NCI-H2196 treated with DMSO at 0.1 percent for 48 hours (cell line): ENCODE data around the gene BCL7B.
"Not testable (repeated sequence)": the region's sequence is repeated elsewhere in the genome, so short reads cannot be mapped to it uniquely, and the experiment has no call there.

Experiments
- DNase-seq: peaks from one replicate; lab custom pipeline; 2025; ENCODE audit not compliant: unreplicated experiment; lab: John Stamatoyannopoulos, UW

Gene BCL7B

DNA sequence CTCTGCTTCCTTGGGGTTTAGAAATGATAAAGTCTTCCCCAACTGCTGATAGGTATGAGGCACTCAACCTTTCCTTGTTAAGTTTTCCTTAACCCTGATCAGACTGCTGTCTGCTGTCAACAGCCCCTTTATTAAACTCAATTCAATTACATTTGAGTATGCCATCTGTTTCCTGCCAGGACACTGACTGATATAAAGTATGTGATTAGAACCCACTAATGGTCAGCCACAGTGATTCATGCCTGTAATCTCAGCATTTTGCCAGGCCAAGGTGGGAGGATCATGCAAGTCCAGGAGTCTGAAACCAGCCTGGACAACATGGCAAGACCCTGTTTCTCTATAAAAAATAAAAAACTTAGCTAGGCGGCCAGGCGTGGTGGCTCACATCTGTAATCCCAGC is 53.5 kb downstream of the BCL7B start:
- DNase-seq: no peak

DNA sequence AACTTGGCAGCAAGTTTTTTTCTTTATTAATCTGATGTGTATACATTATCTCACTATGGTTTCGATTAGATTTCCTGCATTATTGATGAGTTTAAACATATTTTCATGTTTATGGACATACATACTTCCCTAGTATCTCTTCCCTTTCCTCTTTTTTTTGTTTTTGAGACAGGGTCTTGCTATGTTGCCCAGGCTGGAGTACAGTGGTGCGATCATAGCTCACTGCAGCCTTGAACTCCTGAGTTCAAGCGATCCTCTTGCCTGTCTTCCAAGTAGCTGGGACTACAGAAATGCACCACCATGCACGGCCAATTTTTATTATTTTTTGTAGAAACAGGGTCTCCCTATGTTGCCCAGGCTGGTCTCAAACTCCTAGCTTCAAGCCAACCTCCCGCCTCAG is 54.3 kb downstream of the BCL7B start:
- no peak for DNase-seq

DNA sequence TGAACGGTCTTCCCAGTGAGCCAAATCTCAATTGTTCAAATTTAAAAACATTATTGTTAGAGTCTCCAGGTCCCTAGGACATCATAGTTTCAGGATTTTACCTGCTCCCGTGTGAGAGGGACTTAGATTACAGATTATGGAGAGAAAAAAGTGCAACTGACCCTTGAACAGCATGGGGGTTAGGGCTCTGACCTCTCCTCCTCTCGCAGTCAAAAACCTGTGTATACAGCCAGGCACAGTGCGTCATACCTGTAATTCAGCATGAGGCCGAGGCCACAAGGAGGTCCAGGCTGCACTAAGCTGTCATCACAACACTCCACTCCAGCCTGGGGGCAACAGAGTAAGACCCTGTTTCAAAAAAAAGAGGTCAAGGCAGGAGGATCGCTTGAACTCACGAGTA is 60.9 kb downstream of the BCL7B start:
- no peak for DNase-seq

DNA sequence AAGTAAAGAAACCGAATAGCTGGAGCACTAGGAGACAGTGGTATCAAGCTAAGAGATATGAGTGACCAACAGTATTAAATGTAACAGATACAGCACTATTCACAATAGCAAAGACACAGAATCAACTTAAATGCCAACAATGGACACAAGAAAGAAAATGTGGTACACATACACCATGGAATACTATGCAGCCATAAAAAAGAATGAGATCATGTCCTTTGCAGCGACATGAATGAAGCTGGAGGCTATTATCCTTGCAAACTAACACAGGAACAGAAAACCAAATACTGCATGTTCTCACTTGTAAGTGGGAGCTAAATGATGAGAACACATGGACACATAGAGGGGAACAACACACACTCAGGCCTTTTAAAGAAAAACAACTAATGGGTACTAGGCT is 62.0 kb downstream of the BCL7B start:
- DNase-seq: not testable (repeated sequence)

DNA sequence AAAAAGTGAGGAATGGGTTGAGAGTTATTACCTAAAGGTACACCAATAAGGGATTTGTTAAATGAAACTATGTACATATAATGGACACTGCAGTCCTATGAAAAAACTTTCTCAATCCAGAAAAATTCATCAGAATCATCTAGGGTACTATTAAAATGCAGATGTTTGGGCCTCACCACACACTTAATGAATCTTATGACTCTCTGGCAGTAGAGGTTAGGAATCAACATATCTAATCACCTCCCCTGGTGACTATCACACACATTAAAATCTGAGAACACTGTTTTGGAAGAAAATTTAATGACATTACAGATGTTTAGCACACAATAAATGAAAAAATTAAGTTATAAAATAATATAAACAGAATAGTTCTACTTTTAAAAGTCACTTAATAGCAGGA is 67.5 kb downstream of the BCL7B start:
- DNase-seq: no peak

DNA sequence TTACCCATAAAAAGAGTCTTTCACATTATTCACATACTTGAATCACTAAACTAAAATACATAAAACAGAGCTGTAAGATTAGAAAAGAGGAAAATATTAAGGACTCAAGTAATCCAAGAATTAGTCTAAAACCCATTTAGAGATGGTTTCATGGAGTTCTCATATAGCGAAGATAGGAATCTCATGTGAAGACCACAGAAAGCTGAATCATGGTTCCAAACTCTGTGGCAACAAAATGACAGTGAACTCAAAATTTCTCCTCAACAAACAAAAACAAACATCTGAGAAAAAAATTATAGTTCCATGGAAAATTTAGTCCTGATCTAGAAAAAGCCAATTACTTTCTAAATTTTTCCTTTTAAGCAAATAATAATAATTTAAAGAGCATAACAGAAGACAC is 70.0 kb downstream of the BCL7B start:
- DNase-seq: no peak
